GM19328 (cell line): Measurements from ENCODE around the gene GRAMD2B.
"Not testable (repeated sequence)": the region's sequence is repeated elsewhere in the genome, so short reads cannot be mapped to it uniquely, and the experiment has no call there.

Source experiments
- ATAC-seq: cut with Tn5 transposase; IDR thresholded peaks from one replicate; pipeline ENCODE4 v1.9.1; 2021; ENCODE audit warnings: mild to moderate bottlenecking, moderate library complexity; ENCODE audit not compliant: unreplicated experiment

Gene GRAMD2B

DNA sequence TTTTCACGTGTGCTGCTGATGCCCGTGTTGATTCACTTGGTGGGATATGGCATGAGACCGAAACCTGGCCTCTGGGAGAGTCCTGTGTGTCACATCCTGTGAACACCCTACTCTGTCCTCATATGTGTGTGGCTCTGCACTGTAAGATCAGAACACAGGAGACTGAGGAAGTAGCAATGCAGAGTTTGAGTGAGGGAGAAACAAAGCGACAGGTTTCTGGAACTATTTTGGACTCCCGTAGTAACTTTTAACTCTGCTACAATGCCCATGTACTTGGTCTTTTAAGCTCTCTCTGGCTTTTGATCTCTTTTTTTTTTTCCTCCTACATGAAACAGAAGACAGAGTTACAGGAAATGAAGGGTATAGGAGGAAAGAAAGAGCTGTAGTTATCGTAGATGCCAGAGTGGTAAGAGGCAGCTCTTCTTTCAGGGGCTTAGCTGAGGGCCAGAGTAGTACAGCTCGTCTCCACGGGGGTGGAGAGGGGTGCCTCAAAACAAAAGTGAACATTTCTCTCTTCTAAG lies 26.6 kb downstream of the GRAMD2B start:
- ATAC-seq, result peak; percentile 68

DNA sequence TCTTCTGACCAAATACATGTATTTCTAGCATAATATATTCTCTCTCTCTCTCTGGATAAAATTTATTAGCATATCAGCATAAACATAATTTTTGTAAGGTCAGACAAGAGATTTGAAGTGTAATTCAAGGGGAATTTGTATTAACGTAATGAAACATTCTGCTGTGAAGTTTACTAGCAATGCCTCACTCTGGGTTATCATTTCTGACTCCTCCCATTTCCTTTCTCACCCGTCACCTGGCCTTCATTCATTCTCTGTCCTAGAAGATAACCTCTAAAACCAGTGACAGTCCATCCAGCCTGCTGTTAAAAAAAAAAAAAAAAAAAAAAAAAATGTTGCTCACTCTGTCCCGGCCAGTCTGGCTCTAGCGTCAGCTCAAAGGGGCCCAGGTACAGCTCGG lies 27.1 kb downstream of the GRAMD2B start:
- no peak for ATAC-seq

DNA sequence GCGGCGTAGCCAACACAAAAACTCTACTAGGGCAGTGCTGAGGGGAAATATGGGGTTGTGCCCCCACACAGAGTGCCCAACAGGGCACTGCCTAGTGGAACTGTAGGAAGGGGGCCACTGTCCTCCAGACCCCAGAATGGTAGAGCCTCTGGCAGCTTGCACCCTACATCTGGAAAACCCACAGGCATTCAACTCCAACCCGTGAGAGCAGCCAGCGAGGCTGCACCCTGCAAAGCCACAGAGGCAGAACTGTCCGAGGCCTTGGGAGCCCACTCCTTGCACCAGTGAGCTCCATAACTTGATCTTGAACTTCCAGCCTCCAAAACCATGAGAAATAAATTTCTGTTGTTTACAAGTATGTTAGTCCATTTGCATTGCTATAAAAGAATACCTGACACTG lies 27.7 kb downstream of the GRAMD2B start:
- no peak for ATAC-seq

DNA sequence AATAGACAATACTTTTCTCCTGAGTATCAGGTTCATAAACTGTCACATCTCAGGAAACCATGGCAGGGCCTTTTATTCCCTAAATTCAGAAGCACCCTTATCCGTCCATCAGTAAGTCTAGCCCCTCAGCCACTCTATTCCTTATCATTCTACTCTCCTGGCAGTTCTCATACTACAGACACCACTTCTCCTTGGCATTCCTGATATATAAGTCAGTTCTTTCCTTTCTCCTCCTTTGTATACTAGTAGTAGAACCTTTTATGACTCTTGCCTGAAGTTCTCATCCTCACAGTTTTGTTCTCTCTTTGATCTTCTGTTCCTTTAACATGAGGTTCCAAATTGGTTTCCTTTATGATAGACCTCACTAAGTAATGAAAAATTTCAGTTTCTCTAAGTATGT lies 29.3 kb downstream of the GRAMD2B start:
- no peak for ATAC-seq

DNA sequence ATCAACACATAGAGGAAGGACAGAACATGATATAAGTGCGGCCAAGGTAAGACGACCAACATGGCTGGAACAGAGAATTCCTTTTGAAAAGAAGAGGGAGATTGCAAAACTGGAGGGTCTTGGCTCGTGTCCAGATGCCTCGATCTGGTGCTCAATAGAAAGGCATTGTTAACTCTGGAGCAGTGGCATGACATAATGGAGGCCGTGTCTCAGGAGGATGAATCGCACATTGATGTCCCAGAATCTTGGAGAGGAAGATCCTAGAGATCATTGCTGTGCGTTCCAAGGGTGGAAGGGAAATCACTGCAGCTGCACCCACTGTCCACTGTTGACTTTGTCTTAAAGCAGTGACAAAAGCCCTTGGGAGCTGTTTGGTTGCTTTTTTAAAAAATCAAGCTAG lies 30.9 kb downstream of the GRAMD2B start:
- no peak for ATAC-seq

DNA sequence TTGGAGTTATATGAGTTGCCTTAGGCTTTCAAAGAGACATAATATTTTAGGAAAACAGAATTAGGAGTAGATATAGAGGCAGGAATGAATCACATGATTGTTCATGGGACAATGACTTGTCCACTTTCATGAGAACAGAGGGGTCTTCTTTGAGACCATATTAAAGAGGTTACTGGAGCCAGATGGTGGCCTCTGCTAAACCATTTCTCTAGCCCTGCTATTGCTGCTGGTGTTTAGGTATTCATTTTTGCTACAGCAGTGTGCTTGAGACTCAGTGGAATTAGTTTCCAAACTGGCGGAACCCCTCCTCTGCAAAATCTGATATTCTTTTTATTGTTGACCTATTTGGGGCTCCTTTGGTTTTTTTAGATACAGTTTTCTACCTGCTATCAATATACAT lies 31.3 kb downstream of the GRAMD2B start:
- ATAC-seq, result no peak

DNA sequence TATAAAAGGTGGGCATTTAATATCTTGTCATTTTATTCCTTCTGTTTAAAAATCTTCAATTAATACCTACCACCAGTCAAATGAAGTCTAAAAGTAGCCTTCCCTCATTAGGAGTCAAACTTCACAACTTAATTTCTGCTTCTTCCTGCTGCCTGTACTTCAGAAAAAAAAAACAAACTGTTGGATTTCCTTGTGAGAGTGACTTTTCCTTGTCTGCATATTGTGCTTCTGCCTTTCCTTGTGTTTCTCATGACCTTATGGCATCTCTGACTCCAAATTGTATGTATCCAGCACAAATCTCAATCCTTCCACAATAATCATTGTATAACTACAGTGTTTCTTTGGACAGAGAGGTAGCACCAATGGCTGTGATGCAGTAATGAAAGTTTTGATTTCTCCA lies 32.1 kb downstream of the GRAMD2B start:
- ATAC-seq, result no peak

DNA sequence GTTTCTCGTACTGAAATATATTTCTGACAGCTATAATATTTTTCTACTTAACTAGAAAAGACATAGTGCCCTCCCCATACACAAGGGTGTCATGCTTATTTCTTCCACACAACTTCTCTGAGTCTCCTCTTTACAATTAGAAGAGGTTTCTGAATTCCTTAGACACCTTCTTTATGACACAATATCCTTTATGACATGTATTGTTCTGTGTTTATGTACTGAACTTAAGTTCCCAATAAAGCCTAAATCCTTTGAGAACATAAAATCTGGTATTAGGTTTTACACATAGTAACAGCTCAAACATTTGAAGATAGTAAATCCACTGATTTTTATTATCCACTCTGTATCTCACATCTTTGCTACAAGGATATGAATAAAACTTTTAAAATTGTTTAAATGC lies 32.5 kb downstream of the GRAMD2B start:
- no peak for ATAC-seq

DNA sequence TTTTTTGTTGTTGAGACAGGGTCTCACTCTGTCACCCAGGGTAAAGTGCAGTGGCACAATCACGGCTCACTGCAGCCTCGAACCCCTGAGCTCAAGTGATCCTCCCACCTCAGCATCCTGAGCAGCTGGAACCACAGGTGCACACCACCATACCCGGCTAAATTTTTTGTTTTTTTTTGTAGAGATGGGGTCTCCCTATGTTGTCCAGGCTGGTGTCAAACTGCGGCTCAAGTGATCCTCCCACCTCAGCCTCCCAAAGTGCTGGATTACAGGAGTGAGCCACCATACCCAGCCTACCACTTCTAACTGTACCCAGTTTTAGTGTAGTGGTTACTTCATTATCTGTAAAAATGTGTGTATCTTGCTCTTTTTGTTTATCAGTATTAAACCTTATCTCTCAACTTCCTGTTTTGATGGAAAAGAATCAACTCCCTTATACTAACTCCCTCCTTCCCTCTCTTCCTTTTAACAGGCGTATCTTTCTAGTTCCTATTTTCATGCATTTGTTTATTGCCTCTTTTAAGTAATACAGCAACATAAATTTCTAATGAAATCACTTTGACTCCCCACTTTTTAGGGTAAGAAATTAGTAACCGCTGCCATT lies 33.1 kb downstream of the GRAMD2B start:
- no peak for ATAC-seq

DNA sequence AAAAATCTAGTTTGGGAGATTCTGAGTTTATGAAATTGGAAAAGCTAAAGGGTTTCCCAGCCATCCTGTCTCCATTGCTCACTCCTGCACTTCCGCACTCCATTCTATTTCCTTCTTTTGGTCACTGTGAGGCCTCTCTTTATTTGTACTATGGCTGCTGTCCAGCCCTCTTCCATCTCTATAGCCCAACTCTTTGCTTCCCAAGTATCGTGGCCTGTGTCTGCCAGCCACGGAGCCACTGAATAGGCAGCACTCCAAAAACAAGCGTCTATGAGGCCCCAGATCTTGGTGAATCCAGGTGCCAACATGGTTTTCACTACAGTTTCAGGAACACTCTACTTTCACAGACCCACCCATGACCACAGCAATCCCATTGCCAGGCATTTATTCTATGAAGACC lies 37.2 kb downstream of the GRAMD2B start:
- ATAC-seq, result no peak

DNA sequence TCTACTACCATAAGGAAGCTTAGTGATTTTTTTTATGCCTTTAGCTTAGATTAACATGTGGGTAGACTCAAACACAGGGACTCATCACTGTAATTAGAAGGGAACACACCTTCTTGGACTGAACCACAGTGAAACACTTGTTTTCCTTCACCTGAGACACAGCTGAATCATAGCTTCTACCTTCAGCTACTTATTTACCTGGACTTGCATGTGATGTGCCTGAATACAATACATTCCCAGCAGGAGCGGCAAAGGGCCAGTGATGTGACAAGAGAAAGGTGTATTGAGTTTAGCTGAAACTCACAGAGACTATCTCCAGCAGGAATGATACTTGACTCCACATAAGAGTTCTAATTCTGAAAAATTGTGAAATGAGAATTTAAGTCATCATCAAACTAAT lies 37.8 kb downstream of the GRAMD2B start:
- ATAC-seq, result no peak

DNA sequence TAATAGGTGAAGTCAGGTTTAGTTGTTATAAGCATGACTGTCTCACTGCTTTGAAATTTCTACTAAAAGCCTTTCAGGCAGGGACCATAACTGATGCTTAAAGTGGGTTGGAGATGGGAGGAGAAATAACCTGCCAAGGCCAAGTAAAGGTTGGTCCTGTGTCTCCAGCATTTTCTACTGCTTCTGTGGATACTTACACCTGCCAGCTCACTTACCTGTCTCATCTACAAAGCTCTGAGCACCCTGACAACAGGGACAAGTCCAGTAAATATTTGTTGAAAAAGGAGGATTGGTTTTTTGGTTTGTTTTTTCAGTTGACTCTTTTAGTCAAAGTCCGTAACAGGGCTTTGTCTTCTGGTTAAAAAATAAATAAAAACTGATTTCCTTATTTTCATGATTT lies 38.6 kb downstream of the GRAMD2B start:
- peak; percentile 2 for ATAC-seq

DNA sequence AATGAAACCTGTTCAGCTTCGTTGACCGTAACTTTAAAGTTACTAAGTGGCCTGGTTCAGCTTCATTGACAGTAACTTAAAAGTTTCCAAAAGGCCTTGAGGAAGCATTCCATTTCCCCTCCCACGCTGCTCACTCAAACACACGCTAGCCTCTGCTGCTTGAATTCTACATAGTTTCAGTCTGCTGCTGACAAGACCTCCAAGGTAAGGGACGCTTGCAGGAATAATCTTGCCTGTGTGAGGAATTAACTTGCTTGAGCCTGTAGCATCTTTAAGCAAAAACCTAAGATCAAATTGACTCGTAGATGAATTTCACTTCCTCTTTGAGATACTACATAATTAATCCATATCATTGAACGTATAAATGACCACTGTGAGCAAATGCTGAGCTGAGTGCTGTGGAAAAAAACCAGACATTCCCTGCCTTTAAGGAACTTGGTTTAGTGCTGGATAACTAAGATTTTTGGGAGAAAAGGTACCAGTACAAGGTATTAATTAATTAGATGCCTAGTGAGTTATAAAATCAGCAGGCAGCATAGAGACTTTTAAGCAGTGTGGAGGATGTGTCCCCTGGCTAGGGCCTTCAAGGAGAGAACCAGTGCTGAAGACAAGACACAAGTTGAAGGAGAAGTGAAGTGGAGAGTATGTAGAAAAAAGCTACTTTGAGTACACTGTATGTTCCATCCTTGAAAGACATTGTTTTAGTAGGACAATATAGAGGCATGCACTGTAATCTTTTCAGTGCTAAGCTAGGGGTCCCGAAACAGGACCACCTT lies 39.2 kb downstream of the GRAMD2B start:
- peak; percentile 74 for ATAC-seq

DNA sequence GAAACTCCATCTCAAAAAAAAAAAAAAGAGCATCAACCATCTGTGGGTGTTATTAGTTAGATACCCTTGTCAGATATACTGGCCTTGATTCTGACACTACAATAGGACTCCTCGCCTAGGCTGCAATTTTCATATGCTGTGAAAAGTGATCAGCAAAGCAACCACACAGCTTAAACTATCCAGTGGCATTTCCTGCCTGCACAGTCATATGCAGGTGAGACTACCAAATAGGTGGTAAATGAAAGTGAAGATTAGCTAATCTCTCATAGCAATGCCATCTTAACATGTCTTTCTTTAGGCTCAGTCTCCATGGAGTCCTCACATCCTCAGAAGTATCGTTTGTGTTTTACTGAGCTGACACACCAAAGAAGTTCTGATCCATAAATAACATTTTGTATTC lies 40.8 kb downstream of the GRAMD2B start:
- no peak for ATAC-seq

DNA sequence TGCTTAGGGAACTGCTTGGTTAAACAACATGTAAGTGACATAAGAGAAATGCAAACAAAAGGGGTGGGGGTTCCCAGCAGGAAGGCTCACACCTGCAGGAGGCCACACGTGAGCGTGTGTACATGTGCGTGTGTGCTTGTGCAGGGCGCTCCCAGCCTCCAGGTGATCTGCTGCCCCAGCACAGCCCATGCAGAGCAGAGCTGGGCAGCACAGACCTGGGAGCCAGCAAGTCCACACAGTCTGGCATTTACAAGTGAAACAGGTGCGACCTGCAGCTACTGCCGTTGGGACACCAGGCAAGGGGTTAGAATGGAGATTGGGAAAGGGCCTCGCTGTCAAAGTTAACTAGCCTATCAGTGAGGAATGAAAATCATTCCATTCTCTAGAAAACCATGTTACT lies 41.8 kb downstream of the GRAMD2B start:
- no peak for ATAC-seq

DNA sequence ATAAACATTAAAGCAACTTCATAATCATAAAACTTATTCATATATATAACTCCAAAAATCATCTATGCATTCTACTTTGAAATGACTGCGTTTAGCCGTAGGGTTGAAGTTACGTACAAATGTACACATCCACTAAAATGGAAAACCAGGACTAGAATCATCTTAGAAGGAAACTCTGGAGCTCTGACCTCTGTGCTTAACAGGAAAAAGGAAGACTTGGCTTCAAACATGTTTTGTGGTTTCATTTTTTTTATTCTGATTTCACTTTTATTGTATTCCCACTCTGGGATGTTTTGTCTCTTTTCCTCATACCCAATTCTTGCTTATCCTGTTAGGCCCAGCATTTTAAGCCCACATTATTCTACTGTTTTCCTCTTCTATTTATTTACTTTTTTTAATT lies 44.9 kb downstream of the GRAMD2B start:
- ATAC-seq, result no peak

DNA sequence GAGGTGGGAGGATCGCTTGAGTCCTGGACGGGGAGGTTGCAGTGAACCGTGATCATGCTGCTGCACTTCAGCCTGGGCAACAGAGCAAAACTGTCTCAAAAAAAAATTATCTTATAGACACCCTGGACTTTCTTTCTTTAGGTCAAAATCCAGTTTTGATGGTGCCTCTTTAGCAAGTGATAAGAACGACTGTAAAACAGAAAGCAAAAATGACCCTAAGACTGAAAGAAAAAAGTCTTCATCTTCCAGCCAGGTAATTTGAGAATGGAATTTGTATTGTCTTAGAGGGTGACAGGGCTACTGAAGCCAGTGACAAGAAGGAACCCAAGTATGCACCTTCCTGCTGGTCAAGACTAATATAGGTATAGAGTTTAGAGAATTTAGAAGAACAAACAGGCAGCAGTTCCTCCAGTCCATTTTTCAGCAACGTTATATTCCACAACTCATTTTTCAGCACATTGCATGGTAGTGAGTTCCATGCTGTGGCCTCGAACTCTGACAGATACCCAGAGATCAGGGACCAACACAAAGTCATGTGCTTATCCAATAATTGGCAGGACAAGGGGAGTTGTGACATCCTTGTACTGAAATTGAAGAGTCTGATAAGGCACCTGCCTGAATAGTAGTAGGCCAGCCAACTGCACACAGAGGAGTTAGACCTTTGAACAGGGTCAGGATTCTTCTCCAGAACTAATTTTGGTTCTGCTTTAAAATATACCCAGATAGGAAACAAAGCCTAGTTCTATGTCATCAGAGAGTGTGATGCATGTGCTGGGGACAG lies 46.5 kb downstream of the GRAMD2B start:
- no peak for ATAC-seq

DNA sequence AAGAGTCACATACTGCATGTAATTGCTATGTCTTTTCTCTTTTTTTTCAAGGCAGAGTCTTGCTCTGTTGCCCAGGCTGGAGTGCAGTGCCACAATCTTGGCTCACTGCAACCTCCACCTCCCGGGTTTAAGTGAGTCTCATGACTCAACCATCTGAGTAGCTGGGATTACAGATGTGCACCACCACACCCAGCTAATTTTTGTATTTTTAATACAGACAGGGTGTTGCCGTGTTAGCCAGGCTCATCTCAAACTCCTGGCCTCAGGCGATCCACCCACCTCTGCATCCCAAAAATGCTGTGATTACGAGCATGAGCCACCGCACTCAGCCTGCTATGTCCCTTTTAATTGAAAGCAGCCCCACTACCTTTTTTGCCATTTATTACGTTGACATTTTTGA lies 47.3 kb downstream of the GRAMD2B start:
- not testable (repeated sequence) for ATAC-seq

DNA sequence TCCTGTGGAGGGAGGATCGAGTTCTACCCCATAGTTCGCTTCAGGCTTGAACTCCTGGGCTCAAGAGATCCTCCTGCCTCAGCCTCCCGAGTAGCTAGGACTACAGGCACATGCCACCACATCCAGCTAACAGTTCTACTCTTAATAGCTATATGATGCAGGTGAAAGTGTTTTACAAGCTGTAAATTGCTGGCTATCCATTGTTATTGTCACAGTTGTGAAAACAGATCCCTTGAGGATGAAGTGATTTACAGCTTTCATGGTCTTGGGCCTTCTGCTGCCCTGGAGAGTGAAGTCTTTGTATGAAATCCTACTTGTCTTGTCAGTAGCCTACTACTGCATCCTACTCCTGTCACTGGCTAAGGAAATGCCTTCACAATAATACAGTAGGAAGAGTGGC lies 48.0 kb downstream of the GRAMD2B start:
- ATAC-seq, result no peak

DNA sequence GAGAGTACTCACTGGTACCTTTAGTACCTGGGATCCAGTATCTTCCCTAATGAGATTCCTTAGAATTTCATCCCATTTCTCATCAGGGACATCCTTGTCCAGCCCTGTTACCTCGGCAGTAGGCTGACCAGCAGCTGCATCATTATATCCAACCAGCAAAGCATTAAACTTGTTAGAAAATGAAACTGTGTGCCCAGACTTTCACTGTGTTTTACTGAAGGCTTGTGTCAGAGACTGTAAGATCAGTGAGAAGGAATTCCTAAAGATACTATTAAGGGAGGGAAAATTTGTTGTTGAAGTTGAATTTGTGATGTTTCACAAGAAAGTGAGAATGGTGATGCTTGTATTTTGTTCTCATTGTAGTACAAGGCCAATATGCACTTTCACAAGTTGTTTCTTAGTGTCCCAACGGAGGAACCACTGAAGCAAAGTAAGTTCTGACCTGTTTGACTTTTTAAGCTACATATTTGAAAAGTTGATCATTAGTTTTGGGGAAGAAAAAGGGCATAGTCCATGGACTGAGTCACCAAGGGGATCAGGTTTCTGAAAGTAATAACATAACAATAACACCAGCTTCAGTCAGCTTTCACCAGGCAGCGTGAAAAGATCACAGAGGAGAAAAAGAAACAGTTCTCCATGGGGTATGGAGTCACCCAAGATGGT lies 48.8 kb downstream of the GRAMD2B start:
- ATAC-seq, result no peak

DNA sequence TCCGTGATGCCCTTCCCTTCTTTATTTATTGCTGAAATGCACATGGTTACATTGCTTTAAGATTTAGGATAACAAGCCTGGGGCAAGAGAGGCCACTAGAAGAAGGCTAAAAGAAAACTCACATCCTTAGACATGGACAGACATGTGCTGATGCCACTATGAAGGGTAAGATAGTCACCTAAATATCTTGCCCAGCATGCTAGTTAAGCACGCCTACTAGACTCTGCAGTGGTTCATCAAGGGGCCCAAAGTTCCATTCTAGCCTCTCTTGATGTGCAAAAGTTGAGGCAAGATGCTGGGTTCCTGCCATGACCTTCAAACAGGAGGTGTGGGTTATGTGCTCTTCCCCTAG lies 49.3 kb downstream of the GRAMD2B start:
- no peak for ATAC-seq
